GM15510 (cell line): ENCODE results near the gene TMEM135.

Source experiments
- POLR2A ChIP-seq: IDR thresholded peaks from 3 replicates; pipeline ENCODE4 v1.6.1; 2011; ENCODE audit warnings: borderline replicate concordance; ENCODE audit not compliant: insufficient read length; ENCODE audit errors: extremely low read depth

The TMEM135 gene

GRCh38 chr11:87144252-87144651, 106.5 kb downstream of the TMEM135 start:
- no peak for TF ChIP-seq POLR2A

DNA sequence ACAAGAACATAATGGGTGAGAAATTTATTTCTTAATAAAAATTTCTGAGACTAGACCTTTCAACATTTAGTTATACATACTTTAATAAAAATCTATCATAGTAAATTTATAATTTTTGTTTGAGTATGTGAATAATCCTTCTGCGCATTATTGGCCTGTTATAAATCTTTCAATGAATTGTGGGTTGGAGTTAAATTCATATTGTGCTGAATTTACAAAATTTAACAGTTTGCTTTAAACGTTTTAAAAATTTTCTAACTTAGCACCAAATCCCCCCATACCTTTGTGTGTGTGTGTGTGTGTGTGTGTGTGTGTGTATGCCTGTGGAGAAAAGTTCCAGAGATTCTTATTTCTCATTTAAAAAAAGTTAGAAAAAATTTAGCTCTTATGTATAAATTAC, 111.0 kb downstream of the TMEM135 start:
- no peak for TF ChIP-seq POLR2A

DNA sequence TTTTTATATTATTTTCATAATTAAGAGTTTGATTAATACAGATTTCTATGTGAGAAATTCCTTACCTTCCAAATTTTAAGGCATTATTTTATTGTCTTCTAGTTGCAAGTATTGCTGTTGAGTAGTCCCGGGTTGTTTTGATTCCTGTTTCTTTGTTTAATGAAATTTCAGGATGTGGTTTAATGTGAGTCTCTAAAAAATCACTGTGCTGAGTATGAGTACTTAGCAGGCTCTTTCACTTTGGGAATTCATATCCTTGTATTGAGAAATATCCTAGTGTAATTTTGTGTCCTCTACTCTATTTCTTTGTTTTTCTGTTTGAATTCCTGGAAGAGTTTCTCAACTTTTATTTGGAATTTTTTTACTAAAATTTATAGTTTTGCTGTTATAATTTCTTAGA, 113.2 kb downstream of the TMEM135 start:
- no peak for TF ChIP-seq POLR2A

GRCh38 chr11:87154246-87154645, 116.5 kb downstream of the TMEM135 start:
- TF ChIP-seq POLR2A, result no peak

- no peak for TF ChIP-seq POLR2A
These were observed 119.2 kb downstream of the TMEM135 start for GRCh38 chr11:87156970-87157369.

- TF ChIP-seq POLR2A, result no peak
These were observed 135.7 kb downstream of the TMEM135 start for GRCh38 chr11:87173185-87174039.

- no peak for TF ChIP-seq POLR2A
These were observed 137.1 kb downstream of the TMEM135 start for GRCh38 chr11:87174870-87175269.

DNA sequence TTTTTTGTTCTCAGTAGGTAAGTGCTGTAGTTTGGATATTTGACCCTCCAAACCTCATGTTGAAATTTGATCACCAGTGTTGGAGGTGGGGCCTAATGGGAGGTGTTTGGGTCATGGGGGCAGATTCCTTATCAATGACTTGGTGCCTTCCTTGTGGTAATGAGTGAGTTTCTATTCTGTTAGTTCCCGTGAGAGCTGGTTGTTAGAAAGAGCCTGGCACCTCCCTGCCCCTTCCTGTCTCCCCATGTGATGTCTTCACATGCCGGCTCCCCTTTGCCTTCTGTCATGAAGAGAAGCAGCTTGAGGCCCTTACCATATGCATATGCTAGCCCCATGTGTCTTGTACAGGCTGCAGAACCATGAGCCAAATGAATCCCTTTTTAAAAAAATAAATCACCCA, 138.3 kb downstream of the TMEM135 start:
- no peak for TF ChIP-seq POLR2A

GRCh38 chr11:87179621-87180020, 141.9 kb downstream of the TMEM135 start:
- TF ChIP-seq POLR2A, result no peak

DNA sequence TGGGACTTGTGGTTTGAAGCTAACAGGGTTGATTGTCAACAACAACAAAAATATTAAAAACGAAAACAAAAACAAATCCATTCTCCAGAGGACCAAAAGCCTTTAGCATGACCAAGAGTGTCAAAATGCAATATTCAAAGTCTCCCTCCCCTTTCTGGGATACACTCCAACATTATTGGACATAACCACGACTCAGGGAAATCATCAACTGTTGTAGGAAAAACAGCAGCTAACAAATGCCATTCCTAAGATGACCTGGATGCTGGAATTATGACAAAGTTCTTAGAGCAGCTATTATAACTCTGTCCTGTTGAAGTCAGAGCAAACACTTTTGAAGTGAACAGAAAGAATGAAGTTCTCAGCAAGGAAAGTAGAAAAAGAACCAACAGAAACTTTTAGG, 143.0 kb downstream of the TMEM135 start:
- no peak for TF ChIP-seq POLR2A

GRCh38 chr11:87181143-87181542, 143.4 kb downstream of the TMEM135 start:
- TF ChIP-seq POLR2A, result no peak

DNA sequence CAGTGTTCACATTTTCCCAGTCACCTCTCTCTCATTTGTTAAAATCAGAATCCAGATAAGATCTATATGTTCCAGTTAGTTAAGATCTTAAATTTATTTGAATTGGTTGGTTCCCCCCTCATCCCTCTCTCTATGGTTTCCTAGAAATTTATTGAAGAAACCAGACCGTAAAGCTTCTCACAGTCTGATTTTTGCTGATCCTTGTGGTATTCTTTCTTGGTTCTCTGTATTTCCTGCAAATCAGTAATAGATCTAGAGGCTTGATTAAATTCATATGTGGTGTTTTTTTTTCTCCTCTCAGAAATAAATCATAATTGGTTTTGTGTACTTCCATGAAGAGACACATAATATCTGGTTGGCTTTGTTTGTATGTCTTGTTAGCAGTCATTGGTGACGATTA, 147.5 kb downstream of the TMEM135 start:
- no peak for TF ChIP-seq POLR2A

DNA sequence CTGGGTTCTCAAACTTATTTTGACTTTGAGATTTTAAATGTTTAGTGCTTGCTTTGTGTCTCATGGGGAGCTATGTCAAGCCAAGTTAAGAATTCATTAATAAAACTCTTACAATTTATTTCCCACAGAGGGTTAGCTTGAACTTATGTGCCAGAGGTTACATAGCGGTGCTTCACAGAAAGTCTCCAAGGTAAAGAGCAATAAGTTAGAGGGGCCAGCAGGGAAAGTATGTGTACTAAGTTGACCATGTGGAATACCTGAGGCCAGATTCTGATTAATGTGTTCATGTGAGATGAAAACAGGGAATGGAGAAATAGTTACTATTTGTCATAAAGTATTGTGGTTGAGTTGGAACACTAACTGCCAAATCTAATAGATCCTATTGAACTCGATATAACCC, 149.3 kb downstream of the TMEM135 start:
- TF ChIP-seq POLR2A, result no peak

- no peak for TF ChIP-seq POLR2A
These were observed 150.2 kb downstream of the TMEM135 start for GRCh38 chr11:87187930-87188329.

DNA sequence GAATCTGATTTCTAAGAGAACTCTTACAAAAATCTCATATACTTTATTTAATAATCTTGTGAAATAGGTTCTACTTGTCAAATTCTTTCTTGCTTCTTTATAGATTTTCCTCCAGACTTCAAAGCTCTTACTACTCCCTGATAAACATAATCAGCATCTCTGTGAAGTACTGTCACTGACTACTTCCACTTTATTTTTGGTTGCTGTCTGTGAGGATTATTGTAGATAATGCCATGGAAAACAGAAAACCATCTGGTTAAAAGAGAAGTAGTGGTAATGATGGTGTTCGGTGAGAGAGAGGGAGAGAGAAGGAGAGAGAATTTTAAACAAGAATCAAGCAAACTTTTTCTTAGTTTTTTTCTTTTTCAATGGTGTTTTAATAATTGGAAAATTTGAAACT, 152.3 kb downstream of the TMEM135 start:
- TF ChIP-seq POLR2A, result no peak

- TF ChIP-seq POLR2A, result no peak
These were observed 156.2 kb downstream of the TMEM135 start for GRCh38 chr11:87193756-87194470.

- no peak for TF ChIP-seq POLR2A
These were observed 157.5 kb downstream of the TMEM135 start for GRCh38 chr11:87194985-87195820.
